ENCODE data around the gene TMEM91. TPM values are rescaled to one million over a fixed set of nuclear protein-coding genes. Genes with fewer than 3 reads are reported as not detected.

TMEM91 gene
- total RNA-seq, result 10 to 100 TPM; 13.6 to 47.1 (median 22.6) TPM
- 1 to 10 TPM in 2 of 3 donors, under 1 TPM in 1; 0.46 to 9.6 (median 5.8) TPM for polyA plus RNA-seq

DNA sequence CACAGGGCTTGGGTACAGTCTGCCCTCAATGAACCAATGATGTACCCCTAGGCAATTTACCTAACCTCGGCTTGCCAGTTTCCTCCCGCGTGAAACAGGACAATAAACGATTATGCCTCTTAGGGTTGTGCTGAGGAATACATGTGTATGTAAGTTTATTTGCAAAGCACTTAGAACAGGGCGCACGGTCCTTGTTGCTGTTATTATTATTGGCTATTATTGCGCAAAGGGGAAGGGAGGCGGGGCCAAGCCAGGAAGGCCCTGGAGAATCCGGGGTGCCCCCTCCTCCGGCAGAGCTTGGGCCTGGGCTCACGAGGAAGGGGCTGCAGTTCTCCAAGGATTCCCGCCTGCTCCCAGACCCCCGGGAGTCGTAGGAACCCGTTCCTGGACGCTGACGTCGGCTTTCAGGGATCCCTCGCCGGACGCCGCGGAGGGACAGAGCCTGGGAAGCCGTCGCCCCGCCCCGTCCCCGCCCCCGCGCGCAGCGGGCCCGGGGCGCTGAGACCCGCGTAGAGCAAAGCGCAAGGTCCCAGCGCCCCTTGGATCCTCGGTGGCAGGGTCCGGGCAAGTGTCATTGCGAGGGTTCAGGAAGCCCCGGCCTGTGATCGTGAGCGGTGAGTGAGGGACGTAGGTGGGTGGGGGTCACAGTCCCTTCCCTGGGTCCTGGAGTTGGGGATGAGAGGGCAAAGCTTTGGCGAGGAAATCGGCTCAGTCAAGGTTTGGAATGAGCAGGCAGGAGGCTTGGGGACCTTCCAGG, at the start of gene TMEM91:
Gene TMEM91, plus strand, starts transcription at position 293 of the 757 bp plus-strand sequence. CDS start 1,777 bp downstream, outside the sequence.
- H3K36me3 ChIP-seq, result no peaks in the 10 kb centered on the region

DNA sequence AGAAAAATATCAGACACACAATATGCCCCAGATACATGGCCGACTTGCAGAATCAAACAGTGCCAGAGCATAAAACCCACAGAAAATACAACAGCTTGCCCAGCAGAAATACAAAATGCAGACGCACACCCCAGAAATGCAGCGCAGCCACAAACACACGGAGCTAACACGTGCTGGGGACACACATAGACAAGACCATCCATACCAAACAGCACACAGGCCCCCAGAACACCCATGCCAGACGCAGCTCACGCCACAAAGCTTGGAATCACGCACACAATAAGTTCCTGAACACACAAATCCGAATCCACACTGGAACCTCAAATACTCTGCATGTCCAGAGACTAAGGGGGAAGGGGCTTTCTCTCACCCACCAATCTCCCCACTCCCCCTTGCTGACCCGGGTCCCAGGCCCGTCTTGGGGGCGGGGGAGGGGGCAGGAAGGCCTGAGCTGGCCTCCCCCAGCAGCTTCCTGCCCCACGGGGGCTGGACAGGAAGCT, 49.2 kb upstream of the TMEM91 start:
- H3K27me3 ChIP-seq, result no peaks in the 10 kb centered on the region
- DNase-seq, result no peak
- H3K4me3 ChIP-seq, result peak overlapping the region in 2 of 4 donors; percentile 5 to 7
- H3K4me1 ChIP-seq, result peaks cover 0 to 60% (median 51%) of the 10 kb centered on the region in 4 donors
- intact Hi-C loops (cut with DNase I), result no loop called here
- H3K27ac ChIP-seq, result peak overlapping the region; percentile 41 to 90 (median 76)
- TF ChIP-seq POLR2A (IDR thresholded peaks at IDR 0.05), result peak in 1 of 2 donors; percentile 9
- TF ChIP-seq, protein P1, sequence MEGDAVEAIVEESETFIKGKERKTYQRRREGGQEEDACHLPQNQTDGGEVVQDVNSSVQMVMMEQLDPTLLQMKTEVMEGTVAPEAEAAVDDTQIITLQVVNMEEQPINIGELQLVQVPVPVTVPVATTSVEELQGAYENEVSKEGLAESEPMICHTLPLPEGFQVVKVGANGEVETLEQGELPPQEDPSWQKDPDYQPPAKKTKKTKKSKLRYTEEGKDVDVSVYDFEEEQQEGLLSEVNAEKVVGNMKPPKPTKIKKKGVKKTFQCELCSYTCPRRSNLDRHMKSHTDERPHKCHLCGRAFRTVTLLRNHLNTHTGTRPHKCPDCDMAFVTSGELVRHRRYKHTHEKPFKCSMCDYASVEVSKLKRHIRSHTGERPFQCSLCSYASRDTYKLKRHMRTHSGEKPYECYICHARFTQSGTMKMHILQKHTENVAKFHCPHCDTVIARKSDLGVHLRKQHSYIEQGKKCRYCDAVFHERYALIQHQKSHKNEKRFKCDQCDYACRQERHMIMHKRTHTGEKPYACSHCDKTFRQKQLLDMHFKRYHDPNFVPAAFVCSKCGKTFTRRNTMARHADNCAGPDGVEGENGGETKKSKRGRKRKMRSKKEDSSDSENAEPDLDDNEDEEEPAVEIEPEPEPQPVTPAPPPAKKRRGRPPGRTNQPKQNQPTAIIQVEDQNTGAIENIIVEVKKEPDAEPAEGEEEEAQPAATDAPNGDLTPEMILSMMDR (IDR thresholded peaks at IDR 0.05), result no peak
- WGBS, 2 donors, result 21 to 25% methylated on average over 13 of the region's 13 CpGs
- no peaks in the 10 kb centered on the region for H3K9me3 ChIP-seq
- H3K36me3 ChIP-seq, result peaks cover 0 to 42% (median 12%) of the 10 kb centered on the region in 4 donors

More for the DNA sequence above, at the start of gene TMEM91:
- WGBS, 2 donors, result 6 to 8% methylated on average over 47 of the region's 47 CpGs
- intact Hi-C loops (cut with DNase I), result no loop called here
- TF ChIP-seq POLR2AphosphoS5 (IDR thresholded peaks at IDR 0.05) (peak in 1 of 4 donors; percentile 28), POLR2A (IDR thresholded peaks at IDR 0.05) (no peak)
- peaks cover 0 to 51% (median 34%) of the 10 kb centered on the region in 4 donors for H3K4me1 ChIP-seq
- H3K9me3 ChIP-seq, result no peaks in the 10 kb centered on the region
- H3K27ac ChIP-seq, result peak within 1 kb of the TSS; percentile 71 to 87 (median 86)
- DNase-seq, result peak; percentile 76
- no peaks in the 10 kb centered on the region for H3K27me3 ChIP-seq
- peak within 1 kb of the TSS; percentile 51 to 66 (median 64) for H3K4me3 ChIP-seq

DNA sequence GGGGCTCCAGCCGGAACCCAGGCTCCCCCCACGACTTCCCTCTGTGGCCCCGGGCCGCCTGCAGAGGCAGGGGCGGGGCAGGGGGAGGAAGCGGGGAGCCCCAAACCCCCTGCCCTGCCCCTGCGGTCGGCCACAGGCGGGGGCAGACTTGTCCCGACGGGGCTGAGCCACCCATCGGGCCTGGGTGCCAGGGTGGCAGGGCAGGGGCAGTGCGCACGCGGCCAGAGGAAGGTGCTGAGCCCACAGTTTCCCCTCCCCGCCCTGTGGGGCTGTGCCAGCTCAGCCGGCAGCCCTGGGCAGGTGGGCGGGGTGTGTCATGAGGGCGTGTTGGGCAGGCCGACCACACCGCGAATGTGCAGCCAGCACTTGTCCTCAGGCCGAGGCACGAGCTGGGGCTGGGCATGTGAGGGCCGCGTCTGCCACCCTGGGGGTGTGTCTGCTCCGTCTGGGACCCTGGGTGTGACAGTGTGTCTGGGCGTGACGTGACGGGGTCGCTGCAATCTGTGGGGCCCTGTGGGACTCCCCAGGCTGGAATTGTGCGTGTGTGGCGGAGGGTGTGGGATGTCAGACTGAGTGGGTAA, 48.7 kb upstream of the TMEM91 start:
- Histone ChIP-seq H3K27me3 (no peaks in the 10 kb centered on the region), H3K27ac (peak overlapping the region; percentile 41 to 90 (median 76)), H3K36me3 (peaks cover 0 to 42% (median 15%) of the 10 kb centered on the region in 4 donors), H3K4me1 (peaks cover 0 to 55% (median 46%) of the 10 kb centered on the region in 4 donors), H3K9me3 (no peaks in the 10 kb centered on the region), H3K4me3 (peak overlapping the region in 2 of 4 donors; percentile 5 to 7)
- 5 to 17% methylated on average over 33 of the region's 33 CpGs for WGBS, 2 donors
- DNase-seq, result no peak
- TF ChIP-seq POLR2AphosphoS5 (IDR thresholded peaks at IDR 0.05) (no peak), POLR2A (IDR thresholded peaks at IDR 0.05) (no peak)
- TF ChIP-seq, protein P1 (IDR thresholded peaks at IDR 0.05), result no peak
- intact Hi-C loops (cut with DNase I), result no loop called here

DNA sequence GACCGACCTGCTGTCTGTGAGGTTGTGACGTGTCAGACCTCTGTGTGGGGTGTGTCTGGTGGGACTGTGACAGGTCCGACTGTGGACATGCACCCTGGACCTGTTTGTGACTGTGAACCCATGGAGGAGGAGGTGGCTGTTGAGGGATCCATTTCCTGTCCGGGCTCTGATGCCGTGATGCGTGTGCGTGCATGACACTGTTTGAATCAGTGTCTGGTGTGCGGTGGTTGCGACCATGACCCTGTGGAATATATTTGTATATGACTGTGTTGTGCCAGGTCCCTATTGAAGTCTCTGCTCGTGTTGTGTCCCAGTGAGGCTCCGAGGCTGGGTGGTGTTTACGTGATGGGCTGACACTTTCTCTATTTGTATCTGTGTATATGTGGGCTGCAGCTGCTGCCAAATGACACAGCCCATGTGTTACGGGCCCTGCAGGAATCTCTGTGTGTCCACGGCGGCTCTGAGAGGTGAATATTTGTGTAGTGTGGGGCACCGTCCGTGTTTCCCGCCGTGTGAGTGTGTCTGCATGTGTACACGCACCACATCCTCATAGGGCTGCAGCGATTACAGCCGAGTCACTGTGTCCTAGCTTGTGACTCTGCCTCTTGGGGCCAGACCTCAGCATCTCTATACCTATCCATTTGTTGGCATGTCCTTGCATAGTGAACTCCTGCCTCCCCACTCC, 48.0 kb upstream of the TMEM91 start:
- peaks cover 0 to 48% (median 40%) of the 10 kb centered on the region in 4 donors for H3K4me1 ChIP-seq

More for the DNA sequence above, 48.0 kb upstream of the TMEM91 start:
- 7 to 25% methylated on average over 22 of the region's 22 CpGs for WGBS, 2 donors
- H3K27ac ChIP-seq, result peak overlapping the region; percentile 41 to 90 (median 76)
- H3K36me3 ChIP-seq, result peaks cover 0 to 39% (median 16%) of the 10 kb centered on the region in 4 donors
- H3K4me3 ChIP-seq, result no peak overlapping the region
- TF ChIP-seq, protein P1 (IDR thresholded peaks at IDR 0.05), result no peak
- TF ChIP-seq POLR2AphosphoS5 (IDR thresholded peaks at IDR 0.05) (no peak), EP300 (IDR thresholded peaks at IDR 0.05) (no peak), POLR2A (IDR thresholded peaks at IDR 0.05) (no peak)
- DNase-seq, result no peak
- H3K27me3 ChIP-seq, result no peaks in the 10 kb centered on the region
- no peaks in the 10 kb centered on the region for H3K9me3 ChIP-seq
- intact Hi-C loops (cut with DNase I), result no loop called here

Data from sigmoid colon (tissue), 7 donors.